Stomach (tissue), 9 donors: ENCODE data around the gene PELI2. TPM values are rescaled to one million over a fixed set of nuclear protein-coding genes. Genes with fewer than 3 reads are reported as not detected.

Source experiments
- DNase-seq, 2 donors: peaks; one replicate each; pipeline versions ENCODE4 v3.0.0 to v3.0.0-alpha.2; 2013 to 2019
- H3K27ac ChIP-seq, 5 donors: fragments of 200-600 bp in 4 of 5; sonication (generic) in 4 of 5; one replicate each; pipeline ENCODE4 v1.5.1; 2013 to 2019; ENCODE audit warnings: mild to moderate bottlenecking in 1 of 5, moderate library complexity in 1 of 5
- H3K27me3 ChIP-seq, 3 donors: fragments of 200-600 bp; sonication (generic); one replicate each; pipeline ENCODE4 v1.5.1; 2017 to 2019; ENCODE audit warnings: mixed run types in 1 of 3
- H3K36me3 ChIP-seq, 4 donors: fragments of 200-600 bp; sonication (generic); 1 replicate in 3 of 4; 2 replicates in 1 of 4; pipeline ENCODE4 v1.5.1; 2016 to 2019
- H3K4me1 ChIP-seq, 4 donors: fragments of 200-600 bp; sonication (generic); one replicate each; pipeline ENCODE4 v1.5.1; 2016 to 2019
- H3K4me3 ChIP-seq, 4 donors: fragments of 200-600 bp; sonication (generic) in 3 of 4; one replicate each; pipeline ENCODE4 v1.5.1; 2016 to 2019; ENCODE audit warnings: mild to moderate bottlenecking in 1 of 4
- H3K9me3 ChIP-seq, 4 donors: fragments of 200-600 bp; sonication (generic); one replicate each; pipeline ENCODE4 v1.5.1; 2016 to 2019
- EP300 ChIP-seq: sonication (generic); formaldehyde crosslinking; IDR thresholded peaks from one replicate; pipeline ENCODE4 v1.6.1; 2017; ENCODE audit warnings: antibody characterized with exemption
- POLR2A ChIP-seq, 4 donors: fragments of 450-650 bp; IDR thresholded peaks; one replicate each; pipeline ENCODE4 v1.6.1; 2016; ENCODE audit warnings: antibody characterized with exemption in 4 of 4, control low read depth in 2 of 4, mild to moderate bottlenecking in 1 of 4, moderate library complexity in 1 of 4
- POLR2AphosphoS5 ChIP-seq, 3 donors: sonication (generic); formaldehyde crosslinking; IDR thresholded peaks; one replicate each; pipeline ENCODE4 v1.6.1; 2016; ENCODE audit warnings: antibody characterized with exemption in 3 of 3
- WGBS, 5 donors: extraction: QIAGEN DNeasy Blood & Tissue Kit in 3 of 5; methylation state at CpG; one replicate each; pipeline versions ENCODE4 v1.1.5 to v1.1.7; 2013 to 2018; 5-methylcytosine and 5-hydroxymethylcytosine counted together
- intact Hi-C: fragments of 100-400 bp; cut with DNase I; formaldehyde crosslinking; loops from one replicate; pipeline ENCODE4 v1.15.1; 2023; ENCODE audit warnings: low total_unique reads
- polyA plus RNA-seq, 3 donors: library from polyadenylated mRNA; stranded (reverse); fragments of 200-250 nt; gene quantifications; one replicate each; pipeline ENCODE4 v1.2.3, GENCODE V29; 2013
- total RNA-seq, 5 donors: library from RNA; depleted of rRNA; stranded (reverse); fragments of >200 nt; gene quantifications; one replicate each; pipeline versions ENCODE4 v1.1.0 to v1.2.3, GENCODE V29; 2014 to 2016
- TF ChIP-seq, protein P1 (sequence below), 7 experiments: fragments of 450-650 bp in 4 of 7; fragments of 200-600 bp in 3 of 7; sonication (generic) in 3 of 7; IDR thresholded peaks; one replicate each; pipeline ENCODE4 v1.5.1; 2016 to 2019; ENCODE audit warnings: antibody characterized with exemption in 7 of 7, control low read depth in 2 of 7, mild to moderate bottlenecking in 1 of 7
- donor health status: healthy with polysubstance abuse.
- donor health status: Bipolar disorder and iron deficiency.
- donor health status: healthy.

Gene PELI2
- total and polyA plus RNA-seq, 8 donors = 3.0 to 48.3 (median 10.6) TPM

- Histone ChIP-seq H3K27me3 (no peaks in the 10 kb centered on the region), H3K36me3 (no peaks in the 10 kb centered on the region), H3K4me3 (no peak overlapping the region), H3K9me3 (no peaks in the 10 kb centered on the region), H3K27ac (peak overlapping the region in 3 of 5 donors; percentile 9 to 66 (median 17)), H3K4me1 (peaks cover 4 to 32% (median 23%) of the 10 kb centered on the region in 4 donors)
- WGBS, 5 donors = 39 to 46% (median 40%) methylated on average over 9 of the region's 9 CpGs
- TF ChIP-seq POLR2A (IDR thresholded peaks at IDR 0.05) = no peak
- peak; percentile 21 for TF ChIP-seq EP300
- TF ChIP-seq, protein P1, sequence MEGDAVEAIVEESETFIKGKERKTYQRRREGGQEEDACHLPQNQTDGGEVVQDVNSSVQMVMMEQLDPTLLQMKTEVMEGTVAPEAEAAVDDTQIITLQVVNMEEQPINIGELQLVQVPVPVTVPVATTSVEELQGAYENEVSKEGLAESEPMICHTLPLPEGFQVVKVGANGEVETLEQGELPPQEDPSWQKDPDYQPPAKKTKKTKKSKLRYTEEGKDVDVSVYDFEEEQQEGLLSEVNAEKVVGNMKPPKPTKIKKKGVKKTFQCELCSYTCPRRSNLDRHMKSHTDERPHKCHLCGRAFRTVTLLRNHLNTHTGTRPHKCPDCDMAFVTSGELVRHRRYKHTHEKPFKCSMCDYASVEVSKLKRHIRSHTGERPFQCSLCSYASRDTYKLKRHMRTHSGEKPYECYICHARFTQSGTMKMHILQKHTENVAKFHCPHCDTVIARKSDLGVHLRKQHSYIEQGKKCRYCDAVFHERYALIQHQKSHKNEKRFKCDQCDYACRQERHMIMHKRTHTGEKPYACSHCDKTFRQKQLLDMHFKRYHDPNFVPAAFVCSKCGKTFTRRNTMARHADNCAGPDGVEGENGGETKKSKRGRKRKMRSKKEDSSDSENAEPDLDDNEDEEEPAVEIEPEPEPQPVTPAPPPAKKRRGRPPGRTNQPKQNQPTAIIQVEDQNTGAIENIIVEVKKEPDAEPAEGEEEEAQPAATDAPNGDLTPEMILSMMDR (IDR thresholded peaks at IDR 0.05) = peak in 5 of 7 experiments; percentile 57 to 74 (median 69)
- TF ChIP-seq POLR2AphosphoS5 (IDR thresholded peaks at IDR 0.05) = peak; percentile 28 to 69 (median 32)
- DNase-seq = peak; percentile 66 to 87
- intact Hi-C loops = no loop called here
Observed at GRCh38 chr14:56339855-56340701, 221.9 kb downstream of the PELI2 start.

GRCh38 chr14:56340932-56341331, 222.7 kb downstream of the PELI2 start:
- Histone ChIP-seq H3K27ac (peak overlapping the region in 2 of 5 donors; percentile 9 to 66), H3K27me3 (no peaks in the 10 kb centered on the region), H3K4me1 (peaks cover 4 to 32% (median 23%) of the 10 kb centered on the region in 4 donors), H3K9me3 (no peaks in the 10 kb centered on the region), H3K36me3 (no peaks in the 10 kb centered on the region), H3K4me3 (no peak overlapping the region)
- intact Hi-C loops = no loop called here
- no peak for DNase-seq
- TF ChIP-seq EP300 (no peak), POLR2AphosphoS5 (IDR thresholded peaks at IDR 0.05) (no peak), POLR2A (IDR thresholded peaks at IDR 0.05) (no peak)
- TF ChIP-seq, protein P1 (IDR thresholded peaks at IDR 0.05) = no peak
- WGBS, 5 donors = 89 to 97% (median 91%) methylated on average over 1 of the region's 1 CpG

- peak overlapping the region; percentile 25 to 66 (median 49) for H3K27ac ChIP-seq
Observed at GRCh38 chr14:56341766-56342493, 223.7 kb downstream of the PELI2 start.

DNA sequence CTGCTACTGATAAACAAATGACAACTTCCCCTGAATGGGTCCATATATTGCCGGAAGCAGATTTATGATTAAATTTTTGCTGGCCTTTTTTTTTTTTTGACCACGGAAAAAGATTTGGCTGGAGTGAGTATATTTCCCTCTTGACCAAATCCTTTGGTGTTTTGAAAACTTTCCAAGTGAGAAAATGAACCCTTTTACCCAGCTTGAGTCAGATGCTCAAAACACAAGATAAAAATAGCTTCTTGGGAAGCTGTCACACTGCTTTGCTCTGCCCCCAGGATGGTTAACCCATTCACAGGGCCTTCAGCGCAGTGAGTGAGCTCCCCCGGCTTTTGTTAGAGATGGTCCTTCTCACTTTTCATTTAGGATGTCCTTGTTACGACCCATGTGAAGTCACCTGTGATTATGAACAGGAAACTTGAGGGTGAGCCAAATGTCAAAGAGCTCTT, 224.3 kb downstream of the PELI2 start:
- intact Hi-C loops = no loop called here
- H3K27ac ChIP-seq = peak overlapping the region; percentile 16 to 66 (median 49)
- DNase-seq = peak in 1 of 2 donors; percentile 36

More at GRCh38 chr14:56341766-56342493, 223.7 kb downstream of the PELI2 start:
- intact Hi-C loops = no loop called here
- H3K4me1 ChIP-seq = peaks cover 4 to 32% (median 23%) of the 10 kb centered on the region in 4 donors
- DNase-seq = no peak
- H3K9me3 ChIP-seq = no peaks in the 10 kb centered on the region
- H3K27me3 ChIP-seq = no peaks in the 10 kb centered on the region
- no peak for TF ChIP-seq EP300
- TF ChIP-seq POLR2A (IDR thresholded peaks at IDR 0.05) = no peak
- TF ChIP-seq POLR2AphosphoS5 (IDR thresholded peaks at IDR 0.05) = no peak
- TF ChIP-seq, protein P1 (IDR thresholded peaks at IDR 0.05) = no peak
- H3K4me3 ChIP-seq = no peak overlapping the region
- no peaks in the 10 kb centered on the region for H3K36me3 ChIP-seq
- WGBS, 5 donors = 43 to 61% (median 60%) methylated on average over 7 of the region's 7 CpGs

More for the DNA sequence above, 224.3 kb downstream of the PELI2 start:
- 32 to 62% (median 56%) methylated on average over 5 of the region's 5 CpGs for WGBS, 5 donors
- no peaks in the 10 kb centered on the region for H3K36me3 ChIP-seq
- H3K27me3 ChIP-seq = no peaks in the 10 kb centered on the region
- peaks cover 4 to 32% (median 23%) of the 10 kb centered on the region in 4 donors for H3K4me1 ChIP-seq
- H3K4me3 ChIP-seq = no peak overlapping the region
- no peaks in the 10 kb centered on the region for H3K9me3 ChIP-seq
- TF ChIP-seq EP300 (no peak), POLR2AphosphoS5 (IDR thresholded peaks at IDR 0.05) (no peak)
